Measurements from ENCODE around the gene CELF4.

- TF ChIP-seq, protein P1, sequence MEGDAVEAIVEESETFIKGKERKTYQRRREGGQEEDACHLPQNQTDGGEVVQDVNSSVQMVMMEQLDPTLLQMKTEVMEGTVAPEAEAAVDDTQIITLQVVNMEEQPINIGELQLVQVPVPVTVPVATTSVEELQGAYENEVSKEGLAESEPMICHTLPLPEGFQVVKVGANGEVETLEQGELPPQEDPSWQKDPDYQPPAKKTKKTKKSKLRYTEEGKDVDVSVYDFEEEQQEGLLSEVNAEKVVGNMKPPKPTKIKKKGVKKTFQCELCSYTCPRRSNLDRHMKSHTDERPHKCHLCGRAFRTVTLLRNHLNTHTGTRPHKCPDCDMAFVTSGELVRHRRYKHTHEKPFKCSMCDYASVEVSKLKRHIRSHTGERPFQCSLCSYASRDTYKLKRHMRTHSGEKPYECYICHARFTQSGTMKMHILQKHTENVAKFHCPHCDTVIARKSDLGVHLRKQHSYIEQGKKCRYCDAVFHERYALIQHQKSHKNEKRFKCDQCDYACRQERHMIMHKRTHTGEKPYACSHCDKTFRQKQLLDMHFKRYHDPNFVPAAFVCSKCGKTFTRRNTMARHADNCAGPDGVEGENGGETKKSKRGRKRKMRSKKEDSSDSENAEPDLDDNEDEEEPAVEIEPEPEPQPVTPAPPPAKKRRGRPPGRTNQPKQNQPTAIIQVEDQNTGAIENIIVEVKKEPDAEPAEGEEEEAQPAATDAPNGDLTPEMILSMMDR (IDR thresholded peaks at IDR 0.05; ENCODE audit: insufficient read depth, low read length, poor library complexity, severe bottlenecking): no peak
- TF ChIP-seq EZH2phosphoT487 (conservative IDR thresholded peaks at IDR 0.05; ENCODE audit: low read length): no peak
These were observed 72.6 kb downstream of the CELF4 start for GRCh38 chr18:37492952-37493351.
